Activated T-cell treated with anti-CD3 and anti-CD28 coated beads for 48 hours (primary cell): ENCODE data around the gene DPPA3.
"Not testable (repeated sequence)": the region's sequence is repeated elsewhere in the genome, so short reads cannot be mapped to it uniquely, and the experiment has no call there.

ENCODE experiments used
- DNase-seq: peaks from one replicate; pipeline ENCODE4 v3.0.0-alpha.2; 2020; ENCODE audit warnings: low read depth

The DPPA3 gene

GRCh38 chr12:7730984-7731383 is 19.8 kb downstream of the DPPA3 start:
- DNase-seq, result not testable (repeated sequence)

GRCh38 chr12:7731486-7731885 is 20.3 kb downstream of the DPPA3 start:
- DNase-seq, result no peak

- DNase-seq, result no peak
Observed at GRCh38 chr12:7732993-7733392, 21.8 kb downstream of the DPPA3 start.

GRCh38 chr12:7747246-7747645 is 36.0 kb downstream of the DPPA3 start, which contains the start of gene CLEC4C:
Gene CLEC4C (minus strand): TSS chr12:7747375. CDS start chr12:7747348, 27 bp downstream.
- DNase-seq, result no peak

GRCh38 chr12:7748852-7749251 is 37.6 kb downstream of the DPPA3 start:
- DNase-seq, result no peak

GRCh38 chr12:7749442-7749841 is 38.2 kb downstream of the DPPA3 start:
- DNase-seq, result no peak

- no peak for DNase-seq
Observed at GRCh38 chr12:7750350-7750749, 39.1 kb downstream of the DPPA3 start.

- no peak for DNase-seq
Observed at GRCh38 chr12:7751394-7751793, 40.2 kb downstream of the DPPA3 start.

- not testable (repeated sequence) for DNase-seq
Observed at GRCh38 chr12:7751941-7752922, 41.0 kb downstream of the DPPA3 start.

GRCh38 chr12:7755668-7756067 is 44.4 kb downstream of the DPPA3 start:
- DNase-seq, result not testable (repeated sequence)

GRCh38 chr12:7756993-7757392 is 45.8 kb downstream of the DPPA3 start:
- no peak for DNase-seq

- no peak for DNase-seq
Observed at GRCh38 chr12:7758766-7759140, 47.5 kb downstream of the DPPA3 start.
